HepG2 (cell line): ENCODE measurements around the gene FAM174C. TPM values are rescaled to one million over a fixed set of nuclear protein-coding genes. Genes with fewer than 3 reads are reported as not detected.

Experiments used
- DMTF1 ChIP-seq: sonication (generic); formaldehyde crosslinking; IDR thresholded peaks from 2 replicates; pipeline ENCODE4 v1.4.0; 2020; ENCODE audit warnings: mild to moderate bottlenecking, missing genetic modification reagents
- GFI1 ChIP-seq: sonication (generic); formaldehyde crosslinking; IDR thresholded peaks from 2 replicates; pipeline ENCODE4 v1.5.0; 2020; ENCODE audit warnings: missing genetic modification reagents, mild to moderate bottlenecking, borderline replicate concordance
- IRF2 ChIP-seq: IDR thresholded peaks from 2 replicates; pipeline ENCODE4 v1.6.1; 2018; ENCODE audit warnings: missing genetic modification reagents, missing compliant biosample characterization
- KAT2B ChIP-seq: fragments of 150-350 bp; IDR thresholded peaks from 2 replicates; pipeline ENCODE4 v1.6.1; 2014; ENCODE audit warnings: low read depth, low read length, borderline replicate concordance
- MTA1 ChIP-seq: sonication (generic); formaldehyde crosslinking; IDR thresholded peaks from 2 replicates; pipeline ENCODE4 v1.4.0; 2020; ENCODE audit warnings: missing genetic modification reagents, mild to moderate bottlenecking, borderline replicate concordance
- POGK ChIP-seq: sonication (generic); formaldehyde crosslinking; conservative IDR thresholded peaks from 2 replicates; pipeline ENCODE4 v1.8.0; 2022; ENCODE audit warnings: mild to moderate bottlenecking, moderate library complexity, missing genetic modification reagents
- POLR2A ChIP-seq, 2 experiments: IDR thresholded peaks; 2 replicates each; pipeline ENCODE4 v1.6.1; 2011; ENCODE audit warnings: low read depth in 2 of 2, low read length in 2 of 2, mild to moderate bottlenecking in 1 of 2, moderate library complexity in 1 of 2; ENCODE audit not compliant: insufficient read depth in 1 of 2
- PRDM15 ChIP-seq: sonication (generic); formaldehyde crosslinking; IDR thresholded peaks from 2 replicates; pipeline ENCODE4 v1.4.0; 2020; ENCODE audit warnings: missing genetic modification reagents
- SKI ChIP-seq: fragments of 450-650 bp; IDR thresholded peaks from one replicate; pipeline ENCODE4 v1.6.1; 2018; ENCODE audit warnings: mild to moderate bottlenecking; ENCODE audit not compliant: partially characterized antibody
- TBX2 ChIP-seq: sonication (generic); formaldehyde crosslinking; IDR thresholded peaks from 2 replicates; pipeline ENCODE4 v1.5.0; 2020; ENCODE audit warnings: missing genetic modification reagents, mild to moderate bottlenecking, borderline replicate concordance
- THAP8 ChIP-seq: sonication (generic); formaldehyde crosslinking; IDR thresholded peaks from 2 replicates; pipeline ENCODE4 v1.5.1; 2020; ENCODE audit warnings: missing genetic modification reagents, mild to moderate bottlenecking, borderline replicate concordance
- ZNF251 ChIP-seq: sonication (generic); formaldehyde crosslinking; IDR thresholded peaks from 2 replicates; pipeline ENCODE4 v1.9.0; 2021; ENCODE audit warnings: mild to moderate bottlenecking, missing genetic modification reagents
- ZNF383 ChIP-seq: sonication (generic); formaldehyde crosslinking; IDR thresholded peaks from 2 replicates; pipeline ENCODE4 v1.4.0; 2020; ENCODE audit warnings: missing genetic modification reagents, mild to moderate bottlenecking, borderline replicate concordance
- ZNF441 ChIP-seq: sonication (generic); formaldehyde crosslinking; IDR thresholded peaks from 2 replicates; pipeline ENCODE4 v1.7.0; 2021; ENCODE audit warnings: missing genetic modification reagents, borderline replicate concordance
- polyA plus RNA-seq, 8 experiments: library from polyadenylated mRNA; depleted of rRNA in 3 of 8; stranded (reverse) in 7 of 8; unstranded in 1 of 8; fragments of >200 nt; fragmentation: Illumina TruSeq in 4 of 8; extraction: Trizol in 4 of 8; gene quantifications; 2 replicates each; pipeline versions ENCODE4 v1.2.1 to v1.2.3, GENCODE V29; 2011 to 2016; ENCODE audit warnings: low read depth in 4 of 8, missing spikeins in 1 of 8, mixed read lengths in 1 of 8; ENCODE audit not compliant: insufficient read depth in 1 of 8
- total RNA-seq, 5 experiments: library from RNA; depleted of rRNA; stranded (reverse); fragments of >200 nt; fragmentation: Illumina TruSeq; extraction: Trizol; gene quantifications; 2 replicates each; pipeline ENCODE4 v1.2.3, GENCODE V29; 2016; ENCODE audit warnings: low read depth in 1 of 5
- TF ChIP-seq, protein P1 (sequence below): sonication (generic); formaldehyde crosslinking; IDR thresholded peaks from 2 replicates; pipeline ENCODE4 v1.5.0; 2020; ENCODE audit warnings: mild to moderate bottlenecking, missing genetic modification reagents
- TF ChIP-seq, protein P2 (sequence below): sonication (generic); formaldehyde crosslinking; IDR thresholded peaks from 2 replicates; pipeline ENCODE4 v1.8.1; 2023; ENCODE audit warnings: missing genetic modification reagents, inconsistent platforms, borderline replicate concordance

The FAM174C gene
- total and polyA plus RNA-seq, 2 of the 13 experiments (the other 11 are each of a cell fraction or from before 2014, with no cell fraction given) = 19.5 to 31.3 TPM

- TF ChIP-seq THAP8 (no peak), TBX2 (CRISPR knock-in tag) (no peak), DMTF1 (0 out of 2 replicates have a peak, but pooled peaks have one; percentile 35), POGK (peak; percentile 85), KAT2B (no peak), ZNF383 (CRISPR knock-in tag) (0 out of 2 replicates have a peak, but pooled peaks have one; percentile 33), IRF2 (CRISPR knock-in tag) (peak; percentile 26; the same call in 1 of the 2 replicates), SKI (no peak), MTA1 (CRISPR knock-in tag) (0 out of 2 replicates have a peak, but pooled peaks have one; percentile 11), GFI1 (CRISPR knock-in tag) (peak; percentile 45; the same call in 1 of the 2 replicates), ZNF441 (CRISPR knock-in tag) (no peak), PRDM15 (CRISPR knock-in tag) (no peak), ZNF251 (CRISPR knock-in tag) (0 out of 2 replicates have a peak, but pooled peaks have one; percentile 85), POLR2A (IDR thresholded peaks at IDR 0.05; ENCODE audit: insufficient read depth in 1 of 2, low read depth in 2 of 2, low read length in 2 of 2) (peak; percentile 25 to 70; a peak in 3 of 4 replicates)
- TF ChIP-seq, protein P1, sequence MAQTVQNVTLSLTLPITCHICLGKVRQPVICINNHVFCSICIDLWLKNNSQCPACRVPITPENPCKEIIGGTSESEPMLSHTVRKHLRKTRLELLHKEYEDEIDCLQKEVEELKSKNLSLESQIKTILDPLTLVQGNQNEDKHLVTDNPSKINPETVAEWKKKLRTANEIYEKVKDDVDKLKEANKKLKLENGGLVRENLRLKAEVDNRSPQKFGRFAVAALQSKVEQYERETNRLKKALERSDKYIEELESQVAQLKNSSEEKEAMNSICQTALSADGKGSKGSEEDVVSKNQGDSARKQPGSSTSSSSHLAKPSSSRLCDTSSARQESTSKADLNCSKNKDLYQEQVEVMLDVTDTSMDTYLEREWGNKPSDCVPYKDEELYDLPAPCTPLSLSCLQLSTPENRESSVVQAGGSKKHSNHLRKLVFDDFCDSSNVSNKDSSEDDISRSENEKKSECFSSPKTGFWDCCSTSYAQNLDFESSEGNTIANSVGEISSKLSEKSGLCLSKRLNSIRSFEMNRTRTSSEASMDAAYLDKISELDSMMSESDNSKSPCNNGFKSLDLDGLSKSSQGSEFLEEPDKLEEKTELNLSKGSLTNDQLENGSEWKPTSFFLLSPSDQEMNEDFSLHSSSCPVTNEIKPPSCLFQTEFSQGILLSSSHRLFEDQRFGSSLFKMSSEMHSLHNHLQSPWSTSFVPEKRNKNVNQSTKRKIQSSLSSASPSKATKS (CRISPR knock-in tag) = no peak
- TF ChIP-seq, protein P2, sequence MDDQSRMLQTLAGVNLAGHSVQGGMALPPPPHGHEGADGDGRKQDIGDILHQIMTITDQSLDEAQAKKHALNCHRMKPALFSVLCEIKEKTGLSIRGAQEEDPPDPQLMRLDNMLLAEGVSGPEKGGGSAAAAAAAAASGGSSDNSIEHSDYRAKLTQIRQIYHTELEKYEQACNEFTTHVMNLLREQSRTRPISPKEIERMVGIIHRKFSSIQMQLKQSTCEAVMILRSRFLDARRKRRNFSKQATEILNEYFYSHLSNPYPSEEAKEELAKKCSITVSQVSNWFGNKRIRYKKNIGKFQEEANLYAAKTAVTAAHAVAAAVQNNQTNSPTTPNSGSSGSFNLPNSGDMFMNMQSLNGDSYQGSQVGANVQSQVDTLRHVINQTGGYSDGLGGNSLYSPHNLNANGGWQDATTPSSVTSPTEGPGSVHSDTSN (CRISPR knock-in tag) = no peak
Observed at GRCh38 chr19:1284293-1284978, 9.1 kb downstream of the FAM174C start (continued).
